Heart left ventricle (tissue), 13 donors: ENCODE results near the gene TNFRSF18.

Experiments used
- CTCF ChIP-seq, 12 donors: fragments of 200-600 bp; sonication (generic) in 4 of 12; IDR thresholded peaks; one replicate each; pipeline versions ENCODE4 v1.5.0 to v1.8.0; 2018 to 2022; ENCODE audit warnings: antibody characterized with exemption in 12 of 12, mild to moderate bottlenecking in 5 of 12
- POLR2A ChIP-seq, 2 donors: fragments of 450-650 bp; IDR thresholded peaks; one replicate each; pipeline ENCODE4 v1.6.1; 2017; ENCODE audit warnings: antibody characterized with exemption in 2 of 2, mild to moderate bottlenecking in 2 of 2, moderate library complexity in 2 of 2
- donor health status: ischemic (EF 13 %, LVEDD 7.1; RV severe dilation, severe dysfunction).
- donor health status: DM: no; HTN: yes; CAD: no.
- donor health status: DM: no; HTN: no; CAD: no.
- donor health status: ischemic (EF 25% LVEDD 6.9; RV normal size, moderate dysfunction).
- donor health status: ischemic (EF 25% LVEDD 5.7; RV mildly dilated, moderate dysfunction).
- donor health status: ischemic (EF 35%, LVEDD 5.7; RV mildly dilated, moderate dysfunction).
- donor health status: nonischemic (EF 11% LVEDD 7.7; RV severe dilation, severe dysfunction).
- donor health status: DM: yes; HTN: yes; CAD: no.
- donor health status: PGD.
- donor health status: ischemic (EF 29% LVEDD 5.4; RV normal size, mild dysfunction).
- donor health status: nonischemic (EF 23%, LVEDD 6.1; RV moderate dilation, normal function).

GRCh38 chr1:1199141-1199960, 7.0 kb downstream of the TNFRSF18 start:
- no peak for TF ChIP-seq CTCF (IDR thresholded peaks at IDR 0.05)
- no peak for TF ChIP-seq POLR2A (IDR thresholded peaks at IDR 0.05)
